DMS79 (cell line): ENCODE measurements around the gene CHST15.

ENCODE experiments used
- DNase-seq: peaks from one replicate; lab custom pipeline; 2025; lab: John Stamatoyannopoulos, UW

The CHST15 gene

GRCh38 chr10:123998197-123999141 lies 94.9 kb downstream of the CHST15 start:
- DNase-seq: no peak

- no peak for DNase-seq
Measured at GRCh38 chr10:123997486-123998196, 95.8 kb downstream of the CHST15 start.

GRCh38 chr10:123997013-123997412 lies 96.4 kb downstream of the CHST15 start:
- DNase-seq: no peak

GRCh38 chr10:123996302-123996701 lies 97.1 kb downstream of the CHST15 start:
- no peak for DNase-seq

GRCh38 chr10:123995461-123996131 lies 97.8 kb downstream of the CHST15 start:
- DNase-seq: peak; percentile 11

GRCh38 chr10:123995082-123995460 lies 98.3 kb downstream of the CHST15 start:
- DNase-seq: no peak

- DNase-seq: peak; percentile 7
Measured at GRCh38 chr10:123994417-123995081, 98.8 kb downstream of the CHST15 start.

GRCh38 chr10:123993534-123994416 lies 99.6 kb downstream of the CHST15 start:
- no peak for DNase-seq

GRCh38 chr10:123991611-123992570 lies 101.5 kb downstream of the CHST15 start:
- DNase-seq: no peak

GRCh38 chr10:123990889-123991288 lies 102.5 kb downstream of the CHST15 start:
- no peak for DNase-seq

- DNase-seq: no peak
Measured at GRCh38 chr10:123988694-123989093, 104.7 kb downstream of the CHST15 start.

GRCh38 chr10:123986736-123987135 lies 106.7 kb downstream of the CHST15 start:
- DNase-seq: no peak

- no peak for DNase-seq
Measured at GRCh38 chr10:123974406-123974805, 119.0 kb downstream of the CHST15 start.

GRCh38 chr10:123972481-123973401 lies 120.7 kb downstream of the CHST15 start:
- DNase-seq: no peak

- no peak for DNase-seq
Measured at GRCh38 chr10:123970927-123971286, 122.5 kb downstream of the CHST15 start.

GRCh38 chr10:123970207-123970926 lies 123.0 kb downstream of the CHST15 start:
- peak; percentile 6 for DNase-seq

- no peak for DNase-seq
Measured at GRCh38 chr10:123967626-123968243, 125.7 kb downstream of the CHST15 start.

- no peak for DNase-seq
Measured at GRCh38 chr10:123966896-123967231, 126.5 kb downstream of the CHST15 start.
